Stimulated activated naive CD8-positive, alpha-beta T cell treated with anti-CD3 and anti-CD28 coated beads, Interleukin-15, Interleukin-2, amounts not matched to agents 100 ng/mL and 50 ng/mL, for 24 hours (primary cell): Measurements from ENCODE around the gene PGLYRP4.

Experiments
- H3K27ac Mint-ChIP-seq: one replicate; pipeline ENCODE4 v1.8.0; 2021; ENCODE audit warnings: mild to moderate bottlenecking, mixed read lengths
- H3K27me3 Mint-ChIP-seq: one replicate; pipeline ENCODE4 v1.8.0; 2021; ENCODE audit warnings: mixed read lengths
- H3K36me3 Mint-ChIP-seq: one replicate; pipeline ENCODE4 v1.8.0; 2021; ENCODE audit warnings: low read depth, mixed read lengths
- H3K4me1 Mint-ChIP-seq: one replicate; pipeline ENCODE4 v1.8.0; 2021; ENCODE audit warnings: low read depth, mixed read lengths
- H3K4me3 Mint-ChIP-seq: one replicate; pipeline ENCODE4 v1.8.0; 2021; ENCODE audit warnings: mild to moderate bottlenecking, mixed read lengths
- H3K9me3 Mint-ChIP-seq: one replicate; pipeline ENCODE4 v1.8.0; 2021; ENCODE audit warnings: mixed read lengths

The PGLYRP4 gene

DNA sequence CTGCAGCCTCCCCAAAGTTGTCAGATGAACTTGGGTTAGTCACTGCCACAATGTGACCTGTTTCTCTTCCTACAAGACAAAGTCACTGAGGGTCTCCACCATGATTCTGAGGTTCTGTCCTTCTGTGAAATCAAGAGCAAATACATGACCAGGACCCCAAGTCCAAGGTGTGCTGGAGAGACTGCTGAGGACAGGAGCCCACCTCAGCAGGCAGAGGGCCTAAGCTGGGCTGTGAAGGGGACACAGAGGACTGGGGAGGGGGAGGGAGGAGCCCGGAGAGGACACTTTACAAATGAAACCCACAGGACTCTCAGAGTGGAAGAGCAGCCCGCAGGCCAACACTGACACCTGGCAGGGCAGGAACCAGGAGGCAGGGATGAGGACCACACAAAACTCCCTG, 39.2 kb downstream of the PGLYRP4 start:
- Mint-ChIP-seq H3K27ac (no peak overlapping the region), H3K27me3 (peaks cover 8% of the 10 kb centered on the region), H3K9me3 (no peaks in the 10 kb centered on the region), H3K4me1 (no peaks in the 10 kb centered on the region), H3K4me3 (no peak overlapping the region), H3K36me3 (no peaks in the 10 kb centered on the region)

DNA sequence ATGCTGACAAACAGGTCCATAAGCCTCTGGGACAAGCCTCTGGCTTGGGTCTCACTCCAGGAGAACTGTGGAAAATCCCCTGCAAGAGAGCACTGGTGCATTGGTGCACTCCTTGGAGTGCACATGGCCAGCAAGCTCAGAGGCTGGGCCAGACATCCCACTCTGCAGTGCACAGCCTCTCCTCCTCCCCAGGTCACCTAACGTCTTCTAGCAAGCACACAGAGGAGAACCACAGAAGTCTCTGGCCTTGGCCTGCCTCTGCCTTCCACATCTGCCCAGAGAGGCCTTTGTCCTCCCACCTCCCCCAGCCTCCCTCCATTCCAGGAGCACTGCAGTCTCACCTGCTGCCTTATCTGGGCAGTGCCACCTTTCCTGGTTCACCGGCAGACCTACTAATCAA, 40.1 kb downstream of the PGLYRP4 start:
- H3K4me1 Mint-ChIP-seq: no peaks in the 10 kb centered on the region
- no peak overlapping the region for H3K4me3 Mint-ChIP-seq
- H3K9me3 Mint-ChIP-seq: no peaks in the 10 kb centered on the region
- H3K27ac Mint-ChIP-seq: no peak overlapping the region
- peaks cover 9% of the 10 kb centered on the region for H3K27me3 Mint-ChIP-seq
- H3K36me3 Mint-ChIP-seq: no peaks in the 10 kb centered on the region

DNA sequence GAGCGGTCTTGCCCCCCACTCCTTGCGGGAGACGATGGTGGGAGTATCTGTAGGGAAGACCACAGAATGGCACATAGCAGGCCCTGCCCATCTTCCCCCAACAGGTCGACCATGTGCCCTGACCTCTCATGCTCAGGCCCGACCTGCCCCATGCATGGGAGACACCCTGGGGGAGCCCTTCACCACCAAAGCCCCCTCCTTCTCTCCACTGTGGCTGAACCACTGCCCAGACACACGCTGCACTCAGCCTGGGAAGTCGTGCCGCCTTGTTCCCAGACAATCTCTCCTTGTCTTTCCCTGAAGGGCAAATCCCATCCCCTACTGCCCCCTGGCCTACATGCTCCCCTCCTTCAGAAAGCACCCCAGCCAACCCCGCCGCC, 41.4 kb downstream of the PGLYRP4 start:
- no peaks in the 10 kb centered on the region for H3K9me3 Mint-ChIP-seq
- no peaks in the 10 kb centered on the region for H3K36me3 Mint-ChIP-seq
- H3K4me3 Mint-ChIP-seq: no peak overlapping the region
- H3K27me3 Mint-ChIP-seq: peaks cover 9% of the 10 kb centered on the region
- H3K4me1 Mint-ChIP-seq: no peaks in the 10 kb centered on the region
- no peak overlapping the region for H3K27ac Mint-ChIP-seq

DNA sequence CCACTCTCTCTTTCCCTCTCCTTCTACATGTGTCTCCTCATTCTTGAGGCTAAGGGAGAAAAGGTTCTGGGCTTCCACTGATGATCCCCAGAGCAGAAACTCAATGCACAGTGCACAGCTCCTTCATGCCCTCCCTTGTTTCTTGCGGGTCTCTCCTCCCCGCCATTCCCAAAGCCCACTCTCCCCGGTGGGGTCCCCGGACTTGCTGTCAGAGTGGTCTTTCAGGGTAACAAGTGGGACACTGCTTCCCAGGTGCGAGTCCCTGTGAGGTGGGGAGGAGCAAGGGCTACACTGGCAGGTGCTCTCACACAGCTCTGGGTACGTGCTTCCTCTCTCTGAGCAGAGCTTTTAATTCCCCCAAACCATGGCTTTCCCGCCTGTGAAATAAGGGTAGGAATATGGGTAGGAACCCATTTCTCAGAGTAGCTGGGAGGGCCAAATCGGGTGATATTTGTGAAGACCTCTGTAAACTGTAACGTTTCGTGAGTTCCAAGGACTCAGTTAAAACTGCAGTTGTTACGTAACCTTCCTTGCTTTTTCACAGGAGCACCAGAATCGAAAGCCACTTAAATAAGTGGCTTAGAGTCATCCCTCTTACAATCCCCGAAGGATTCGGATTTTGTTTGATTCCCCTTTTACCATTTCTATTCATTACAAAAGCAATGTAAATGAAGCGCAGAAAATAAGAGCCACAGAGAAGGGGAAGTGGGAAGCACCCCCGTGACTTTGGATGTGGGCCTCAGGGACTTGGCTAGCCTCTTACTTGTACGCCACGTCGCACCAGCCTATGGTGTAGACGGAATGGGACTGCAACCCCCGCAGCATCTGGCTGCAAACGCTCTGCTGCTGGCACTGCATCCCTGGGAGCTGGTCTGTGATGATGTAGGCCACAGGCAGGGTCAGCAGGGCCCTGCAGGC, 42.1 kb downstream of the PGLYRP4 start:
- Mint-ChIP-seq H3K27ac (no peak overlapping the region), H3K36me3 (no peaks in the 10 kb centered on the region), H3K4me3 (no peak overlapping the region), H3K9me3 (no peaks in the 10 kb centered on the region), H3K4me1 (no peaks in the 10 kb centered on the region), H3K27me3 (peaks cover 9% of the 10 kb centered on the region)

DNA sequence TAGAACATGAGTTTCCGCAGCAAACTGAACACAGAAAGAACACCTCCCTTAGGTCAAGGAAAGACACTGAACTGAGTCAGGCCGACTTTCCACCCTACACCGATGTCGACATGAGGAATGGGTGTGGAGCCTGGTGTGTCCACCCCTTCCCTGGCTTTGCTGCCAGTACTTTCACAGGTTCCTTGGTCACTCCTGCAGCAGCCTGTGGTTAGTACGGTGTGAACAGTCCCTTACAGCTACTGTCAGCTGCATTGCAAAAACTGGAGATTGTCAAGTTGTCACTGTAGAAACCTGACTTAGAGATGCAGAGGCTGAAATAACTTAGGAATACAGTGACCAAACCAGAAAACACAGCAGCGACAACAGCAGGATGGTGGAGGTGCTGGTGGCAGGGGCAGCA, 43.0 kb downstream of the PGLYRP4 start:
- no peaks in the 10 kb centered on the region for H3K36me3 Mint-ChIP-seq
- no peaks in the 10 kb centered on the region for H3K9me3 Mint-ChIP-seq
- no peaks in the 10 kb centered on the region for H3K4me1 Mint-ChIP-seq
- H3K27ac Mint-ChIP-seq: no peak overlapping the region
- H3K27me3 Mint-ChIP-seq: peaks cover 9% of the 10 kb centered on the region
- no peak overlapping the region for H3K4me3 Mint-ChIP-seq

DNA sequence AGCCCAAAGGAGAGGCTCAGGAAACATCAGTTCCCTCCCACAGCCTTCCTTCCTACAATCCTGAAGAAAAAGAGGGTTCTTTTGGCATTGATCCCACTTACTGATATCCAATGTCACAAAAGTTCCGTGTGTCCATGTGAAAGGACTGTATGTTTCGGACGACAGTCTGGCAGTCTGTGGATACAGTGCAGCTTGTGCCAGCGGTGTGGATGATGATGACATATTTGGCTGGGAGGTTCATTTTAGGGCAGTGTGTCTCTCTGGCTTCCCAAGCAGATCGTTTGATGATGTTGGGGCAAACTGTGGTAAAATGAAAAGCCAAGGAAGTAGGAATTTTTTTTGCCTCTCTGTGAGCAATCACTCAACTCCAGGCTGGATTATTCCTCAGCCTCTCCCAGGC, 46.3 kb downstream of the PGLYRP4 start:
- Mint-ChIP-seq H3K4me3 (no peak overlapping the region), H3K4me1 (no peaks in the 10 kb centered on the region), H3K36me3 (no peaks in the 10 kb centered on the region), H3K27me3 (peaks cover 9% of the 10 kb centered on the region), H3K9me3 (no peaks in the 10 kb centered on the region), H3K27ac (no peak overlapping the region)

DNA sequence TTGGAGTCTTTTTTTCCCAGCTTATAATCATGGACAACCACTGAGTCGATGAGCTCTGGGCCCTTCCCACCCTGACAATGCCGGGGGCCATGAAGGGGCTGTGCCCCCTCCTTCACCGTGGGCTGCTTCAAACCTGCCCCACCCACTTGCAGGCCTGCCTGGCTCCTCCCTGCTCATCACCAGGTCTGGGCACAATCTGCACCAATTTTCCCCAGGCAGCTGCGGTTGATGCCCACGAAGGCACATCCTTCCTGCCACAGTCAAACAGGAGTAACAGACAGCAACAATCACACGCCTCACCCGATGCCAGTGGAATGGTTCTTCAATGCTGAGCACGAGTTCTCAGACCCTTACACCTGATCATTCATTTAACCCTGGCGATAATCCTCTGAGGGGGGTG, 54.8 kb downstream of the PGLYRP4 start:
- H3K36me3 Mint-ChIP-seq: no peaks in the 10 kb centered on the region
- peak overlapping the region; percentile 8 for H3K4me3 Mint-ChIP-seq
- H3K27me3 Mint-ChIP-seq: peaks cover 14% of the 10 kb centered on the region
- H3K9me3 Mint-ChIP-seq: no peaks in the 10 kb centered on the region
- H3K4me1 Mint-ChIP-seq: peaks cover 27% of the 10 kb centered on the region
- H3K27ac Mint-ChIP-seq: no peak overlapping the region

DNA sequence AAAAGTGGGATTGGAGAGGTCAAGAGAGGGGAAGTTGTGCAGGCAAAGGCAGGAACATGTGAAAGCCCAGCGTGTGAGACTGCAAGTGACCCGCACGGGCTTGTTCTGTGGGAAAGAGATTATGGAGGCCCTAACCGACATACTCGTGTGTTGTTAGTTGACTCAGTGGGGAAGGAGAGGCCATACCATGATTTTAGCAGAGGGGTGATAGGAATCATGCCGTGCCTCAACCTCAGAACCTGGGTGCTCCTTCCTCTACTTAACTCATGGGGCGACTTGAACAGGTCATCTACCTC, 55.2 kb downstream of the PGLYRP4 start:
- no peaks in the 10 kb centered on the region for H3K36me3 Mint-ChIP-seq

DNA sequence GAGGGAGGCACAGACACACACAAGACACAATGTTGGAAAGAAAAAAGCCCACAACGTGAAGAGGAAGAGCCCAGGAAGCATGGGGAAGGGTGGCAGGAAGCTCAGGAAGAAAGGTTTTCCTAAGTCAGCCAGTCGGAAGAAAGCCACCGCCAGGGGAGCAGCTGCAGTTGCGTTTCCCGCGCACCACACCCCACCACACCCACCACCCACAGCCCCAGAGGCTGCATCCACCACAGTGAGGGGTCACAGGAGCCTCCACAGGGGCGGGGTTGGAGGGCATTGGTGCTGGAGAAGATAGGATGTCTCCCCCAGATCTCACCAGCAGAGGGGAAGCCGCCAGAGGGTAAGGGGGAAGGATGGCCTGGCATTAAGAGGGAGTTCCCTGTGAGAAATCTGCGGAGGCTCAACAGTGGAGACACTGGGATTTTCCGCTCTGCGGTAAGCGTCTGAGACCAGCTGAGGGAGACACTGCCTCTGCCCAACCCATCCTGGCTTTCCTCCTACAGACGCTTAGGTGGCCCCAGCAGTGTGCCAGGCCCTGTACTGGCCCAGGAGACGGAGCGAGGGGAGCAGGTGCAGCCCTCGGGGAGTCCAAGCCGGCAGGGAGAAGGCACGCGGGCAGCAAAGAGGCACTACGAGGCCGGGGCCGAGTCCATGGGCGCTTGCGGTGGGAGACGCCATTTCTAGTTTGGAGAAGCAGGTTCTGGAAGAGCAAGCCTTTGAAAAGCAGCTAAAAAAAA, 55.7 kb downstream of the PGLYRP4 start:
- Mint-ChIP-seq H3K9me3 (no peaks in the 10 kb centered on the region), H3K4me3 (no peak overlapping the region), H3K27ac (no peak overlapping the region), H3K4me1 (peaks cover 27% of the 10 kb centered on the region), H3K27me3 (peaks cover 14% of the 10 kb centered on the region), H3K36me3 (no peaks in the 10 kb centered on the region)

More for the DNA sequence above, 55.2 kb downstream of the PGLYRP4 start:
- no peaks in the 10 kb centered on the region for H3K9me3 Mint-ChIP-seq
- H3K27ac Mint-ChIP-seq: no peak overlapping the region
- no peak overlapping the region for H3K4me3 Mint-ChIP-seq
- peaks cover 14% of the 10 kb centered on the region for H3K27me3 Mint-ChIP-seq
- peaks cover 27% of the 10 kb centered on the region for H3K4me1 Mint-ChIP-seq

DNA sequence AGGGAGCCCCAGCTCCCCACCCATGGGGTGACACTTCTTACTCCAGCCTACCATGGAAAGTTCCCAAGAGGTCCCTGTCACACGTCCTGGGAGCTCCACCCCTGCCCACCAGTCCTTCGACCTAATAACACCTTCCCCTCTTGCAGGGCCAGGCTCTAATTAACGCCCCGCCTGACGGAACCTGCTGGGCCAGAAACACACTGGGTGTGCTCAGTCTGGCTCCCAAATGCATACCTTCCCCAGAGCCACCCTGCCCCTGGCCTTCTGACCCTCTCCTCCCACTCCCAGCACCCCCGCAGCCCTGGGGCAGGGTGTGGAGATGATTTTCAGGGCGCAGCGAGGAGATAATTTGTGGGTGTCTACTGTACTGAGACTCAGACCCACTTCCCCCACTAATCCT, 56.5 kb downstream of the PGLYRP4 start:
- Mint-ChIP-seq H3K27ac (no peak overlapping the region), H3K27me3 (peaks cover 14% of the 10 kb centered on the region), H3K36me3 (no peaks in the 10 kb centered on the region), H3K4me3 (no peak overlapping the region), H3K9me3 (no peaks in the 10 kb centered on the region), H3K4me1 (peaks cover 27% of the 10 kb centered on the region)

DNA sequence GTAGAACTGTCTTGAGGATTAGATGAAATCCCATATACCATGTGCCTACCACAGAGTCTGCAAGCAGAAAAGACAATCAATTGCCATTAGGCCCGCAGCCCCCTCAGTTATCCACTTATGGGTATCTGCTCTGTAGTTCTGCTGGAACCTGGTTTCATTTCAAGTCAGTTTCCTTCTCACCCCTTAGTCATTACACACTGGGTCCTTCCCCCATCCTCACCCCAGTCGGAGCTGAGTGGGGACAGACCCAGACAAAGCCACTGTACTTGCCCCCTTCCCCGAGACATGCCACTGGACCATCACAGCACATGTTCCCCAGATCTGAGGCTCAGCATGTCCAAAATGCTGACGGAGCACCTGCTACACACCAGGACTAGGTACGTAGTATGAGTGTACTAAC, 57.1 kb downstream of the PGLYRP4 start:
- Mint-ChIP-seq H3K4me1 (peaks cover 27% of the 10 kb centered on the region), H3K36me3 (no peaks in the 10 kb centered on the region), H3K9me3 (no peaks in the 10 kb centered on the region), H3K4me3 (no peak overlapping the region), H3K27ac (no peak overlapping the region), H3K27me3 (peaks cover 14% of the 10 kb centered on the region)

DNA sequence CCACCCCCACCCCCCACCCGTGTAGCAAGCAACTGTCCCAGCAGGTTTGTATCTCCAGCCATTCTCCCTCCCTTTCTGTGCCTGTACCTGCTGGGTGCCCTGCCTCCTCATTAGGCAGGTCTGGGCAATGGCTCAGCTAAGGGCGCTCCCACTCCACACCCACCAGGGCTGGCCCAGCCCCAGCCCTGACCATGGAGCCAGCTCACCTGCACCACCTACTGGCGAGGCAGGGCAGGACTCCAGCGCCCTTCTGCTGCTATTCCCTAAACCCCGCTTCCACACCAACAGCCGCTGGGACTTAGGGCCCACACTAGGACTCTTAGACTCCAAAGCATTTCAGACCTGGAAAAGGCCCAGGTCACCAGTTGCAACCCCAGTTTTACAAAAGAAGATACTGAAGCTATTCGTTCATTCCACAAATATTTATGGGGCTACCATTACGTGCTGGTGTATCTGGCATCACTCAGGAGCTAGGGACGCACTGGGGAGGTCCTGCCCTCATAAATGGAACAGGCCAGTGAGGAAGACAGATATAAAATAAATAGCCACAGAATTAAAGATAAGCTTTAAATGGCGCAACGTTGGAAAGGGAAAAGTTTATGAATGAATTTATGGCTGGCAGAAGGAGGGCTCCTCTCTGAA, 59.9 kb downstream of the PGLYRP4 start:
- H3K27ac Mint-ChIP-seq: no peak overlapping the region
- no peak overlapping the region for H3K4me3 Mint-ChIP-seq
- H3K4me1 Mint-ChIP-seq: peaks cover 20% of the 10 kb centered on the region
- peaks cover 10% of the 10 kb centered on the region for H3K27me3 Mint-ChIP-seq
- H3K36me3 Mint-ChIP-seq: no peaks in the 10 kb centered on the region
- no peaks in the 10 kb centered on the region for H3K9me3 Mint-ChIP-seq
